A673 (cell line): ENCODE results near the gene CD37. TPM values are rescaled to one million over a fixed set of nuclear protein-coding genes. Genes with fewer than 3 reads are reported as not detected.

Experiments used
- BruUV-seq: library from RNA; stranded (reverse); fragments of 400-500 nt; replicated peaks from 2 replicates; lab custom pipeline; 2021; lab: Mats Ljungman, UMichigan
- CTCF ChIA-PET: fragments of 300-600 bp; sonication (Branson Sonifier 250); formaldehyde crosslinking; loops from one replicate; lab custom pipeline; 2022; ENCODE audit warnings: antibody characterized with exemption; lab: Charles Lee
- POLR2A ChIA-PET: fragments of 300-600 bp; sonication (Branson Sonifier 250); formaldehyde crosslinking; loops from one replicate; lab custom pipeline; 2022; ENCODE audit warnings: antibody characterized with exemption; ENCODE audit not compliant: low non-redundant PET; lab: Charles Lee
- DNase-seq: peaks from one replicate; pipeline ENCODE4 v3.0.0-alpha.2; 2015; ENCODE audit warnings: low spot score
- H3K27ac ChIP-seq: fragments of 200-600 bp; sonication (generic); 2 replicates; pipeline ENCODE4 v1.5.1; 2016; ENCODE audit warnings: mixed run types, low read depth, mild to moderate bottlenecking, mixed read lengths, antibody characterized with exemption, low read length; ENCODE audit not compliant: poor library complexity, severe bottlenecking
- H3K27me3 ChIP-seq: fragments of 200-600 bp; sonication (generic); replicated peaks from 2 replicates; pipeline ENCODE4 v1.6.1; 2017; ENCODE audit warnings: mixed run types, low read depth, mild to moderate bottlenecking, mixed read lengths, antibody characterized with exemption, low read length; ENCODE audit not compliant: insufficient read depth, poor library complexity
- H3K36me3 ChIP-seq: fragments of 200-600 bp; sonication (generic); 2 replicates; pipeline ENCODE4 v1.6.1; 2016; ENCODE audit warnings: mixed run types, mild to moderate bottlenecking, mixed read lengths, antibody characterized with exemption, low read length; ENCODE audit not compliant: insufficient read depth, poor library complexity, severe bottlenecking
- H3K4me1 ChIP-seq: fragments of 200-600 bp; sonication (generic); 2 replicates; pipeline ENCODE4 v1.6.1; 2017; ENCODE audit warnings: mixed run types, mild to moderate bottlenecking, mixed read lengths, antibody characterized with exemption, low read length; ENCODE audit not compliant: insufficient read depth, poor library complexity, severe bottlenecking
- H3K4me3 ChIP-seq: fragments of 200-600 bp; sonication (generic); 2 replicates; pipeline ENCODE4 v1.5.1; 2016; ENCODE audit warnings: low read depth, mixed run types, mild to moderate bottlenecking, mixed read lengths, low read length; ENCODE audit not compliant: poor library complexity, severe bottlenecking
- H3K9me3 ChIP-seq: fragments of 200-600 bp; sonication (generic); 2 replicates; pipeline ENCODE4 v1.6.1; 2016; ENCODE audit warnings: mixed run types, low read depth, mild to moderate bottlenecking, mixed read lengths, antibody characterized with exemption, low read length; ENCODE audit not compliant: poor library complexity, severe bottlenecking
- EZH2 ChIP-seq: fragments of 200-600 bp; sonication (generic); IDR thresholded peaks from 2 replicates; pipeline ENCODE4 v1.6.1; 2017; ENCODE audit warnings: borderline replicate concordance, low read depth, mild to moderate bottlenecking, mixed read lengths, antibody characterized with exemption, low read length; ENCODE audit not compliant: poor library complexity, severe bottlenecking
- intact Hi-C: fragments of 100-400 bp; cut with micrococcal nuclease; formaldehyde crosslinking; loops from one replicate; pipeline ENCODE4 v1.10.0; 2022; ENCODE audit not compliant: unreplicated experiment
- total RNA-seq: library from RNA; stranded (reverse); gene quantifications from 2 replicates; pipeline ENCODE4 v1.2.3, GENCODE V29; 2021
- TF ChIP-seq, protein P1 (sequence below): fragments of 300-800, 200-600 bp; sonication (generic); conservative IDR thresholded peaks from 2 replicates; pipeline ENCODE4 v1.5.1; 2017; ENCODE audit warnings: low read depth, mild to moderate bottlenecking, antibody characterized with exemption, low read length, moderate library complexity, mixed read lengths

Gene CD37
- total RNA-seq, 1 experiment from 2014 or later, result not detected

DNA sequence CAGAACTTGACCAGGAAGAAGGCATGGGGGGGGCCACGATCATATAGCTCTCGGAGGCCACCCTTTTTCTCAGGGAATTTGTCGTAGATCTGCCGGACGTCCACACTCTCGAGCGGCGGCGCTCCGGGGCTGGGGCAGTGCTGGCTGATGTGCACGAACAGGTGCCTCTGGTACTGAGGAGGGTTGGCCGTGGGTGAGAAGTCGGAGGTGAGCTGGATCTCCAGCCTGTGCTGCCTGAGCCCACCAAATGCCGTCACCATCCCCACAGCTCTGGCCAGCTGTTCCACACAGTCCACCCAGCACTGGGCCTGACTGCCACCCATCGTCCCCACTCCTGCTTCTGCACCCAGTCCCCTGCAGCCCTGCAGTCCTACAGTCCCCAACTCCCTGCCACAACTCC is 12.0 kb downstream of the CD37 start:
- intact Hi-C loops, result no loop called here
- ChIA-PET POLR2A (interaction anchor here (0.5 kb wide), 1 partner anchor 11 kb away, joined by 4 read pairs; no protein-coding TSS in a partner anchor), CTCF (no interaction called here)
- BruUV-seq, result no TSS peak
- H3K4me3 ChIP-seq, result no peak overlapping the region
- no peak overlapping the region for H3K27ac ChIP-seq
- no peaks in the 10 kb centered on the region for H3K9me3 ChIP-seq
- no peak for DNase-seq
- peaks cover 87% of the 10 kb centered on the region for H3K36me3 ChIP-seq
- H3K27me3 ChIP-seq, result no peaks in the 10 kb centered on the region
- no peaks in the 10 kb centered on the region for H3K4me1 ChIP-seq
- TF ChIP-seq EZH2, result no peak
- TF ChIP-seq, protein P1, sequence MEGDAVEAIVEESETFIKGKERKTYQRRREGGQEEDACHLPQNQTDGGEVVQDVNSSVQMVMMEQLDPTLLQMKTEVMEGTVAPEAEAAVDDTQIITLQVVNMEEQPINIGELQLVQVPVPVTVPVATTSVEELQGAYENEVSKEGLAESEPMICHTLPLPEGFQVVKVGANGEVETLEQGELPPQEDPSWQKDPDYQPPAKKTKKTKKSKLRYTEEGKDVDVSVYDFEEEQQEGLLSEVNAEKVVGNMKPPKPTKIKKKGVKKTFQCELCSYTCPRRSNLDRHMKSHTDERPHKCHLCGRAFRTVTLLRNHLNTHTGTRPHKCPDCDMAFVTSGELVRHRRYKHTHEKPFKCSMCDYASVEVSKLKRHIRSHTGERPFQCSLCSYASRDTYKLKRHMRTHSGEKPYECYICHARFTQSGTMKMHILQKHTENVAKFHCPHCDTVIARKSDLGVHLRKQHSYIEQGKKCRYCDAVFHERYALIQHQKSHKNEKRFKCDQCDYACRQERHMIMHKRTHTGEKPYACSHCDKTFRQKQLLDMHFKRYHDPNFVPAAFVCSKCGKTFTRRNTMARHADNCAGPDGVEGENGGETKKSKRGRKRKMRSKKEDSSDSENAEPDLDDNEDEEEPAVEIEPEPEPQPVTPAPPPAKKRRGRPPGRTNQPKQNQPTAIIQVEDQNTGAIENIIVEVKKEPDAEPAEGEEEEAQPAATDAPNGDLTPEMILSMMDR, result no peak

DNA sequence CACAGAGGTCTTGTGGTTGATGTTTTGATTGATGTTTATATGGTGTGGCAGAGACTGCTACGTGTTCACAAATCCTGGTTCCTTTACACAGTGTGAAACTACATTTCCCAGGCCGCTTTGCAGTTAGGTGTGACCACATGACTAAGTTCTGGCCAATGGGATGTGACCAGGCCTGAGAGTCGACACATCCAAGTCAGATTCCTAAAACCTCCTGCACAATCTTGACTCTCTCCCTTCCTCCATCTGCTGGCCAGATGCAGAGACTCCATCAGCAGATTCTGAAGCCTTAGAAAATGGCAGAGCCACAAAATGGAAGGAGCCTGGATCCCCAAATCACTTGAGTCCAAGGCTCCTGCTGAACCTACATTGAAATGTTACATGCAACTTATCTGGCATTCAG is 12.6 kb downstream of the CD37 start:
- peaks cover 84% of the 10 kb centered on the region for H3K36me3 ChIP-seq
- intact Hi-C loops, result no loop called here

DNA sequence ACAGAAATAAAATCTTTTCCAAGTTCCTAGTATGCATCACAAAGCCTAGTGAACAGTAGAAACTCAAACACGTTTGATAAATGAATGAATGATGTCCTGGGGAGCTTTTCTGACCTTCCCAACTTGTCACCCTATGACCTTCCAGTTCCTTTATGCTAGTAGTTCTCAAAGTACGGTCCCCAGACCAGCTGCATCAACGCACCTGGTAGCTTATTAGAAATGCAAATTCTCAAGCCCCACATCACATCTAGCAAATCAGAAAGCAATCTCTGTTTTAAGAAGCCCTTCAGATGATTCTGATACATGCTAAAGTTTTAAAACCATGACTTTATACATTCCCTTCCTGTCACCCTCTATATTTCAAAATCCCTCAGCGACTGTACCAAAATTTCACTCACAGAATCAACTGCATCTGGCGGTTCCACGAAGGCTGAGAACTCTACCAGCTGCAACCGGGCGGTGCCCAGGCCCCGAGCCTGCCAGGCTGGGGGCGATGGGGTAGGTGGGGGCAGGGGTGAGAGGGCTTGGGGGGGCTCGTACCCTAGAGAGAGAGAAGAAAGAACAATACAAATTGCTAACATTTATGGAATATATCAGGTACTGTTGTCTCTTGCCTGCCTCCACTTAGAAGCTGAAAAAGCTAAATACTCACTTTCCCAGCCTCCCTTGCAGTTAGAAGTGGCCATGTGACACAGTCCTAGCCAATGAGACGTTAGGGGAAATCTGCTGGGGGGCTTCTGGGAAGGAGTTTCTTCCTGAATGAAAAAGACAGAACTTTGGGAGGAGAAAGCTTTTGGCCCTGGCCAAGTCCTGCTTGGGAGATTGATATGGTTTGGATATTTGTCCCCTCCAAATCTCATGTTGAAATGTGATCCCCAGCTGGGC is 13.3 kb downstream of the CD37 start:
- POLR2A ChIA-PET, result no interaction called here
- H3K36me3 ChIP-seq, result peaks cover 81% of the 10 kb centered on the region

More for the DNA sequence above, 12.6 kb downstream of the CD37 start:
- H3K27ac ChIP-seq, result no peak overlapping the region
- H3K4me1 ChIP-seq, result no peaks in the 10 kb centered on the region
- ChIA-PET CTCF (no interaction called here), POLR2A (interaction anchor here (0.5 kb wide), 1 partner anchor 10 kb away, joined by 4 read pairs; no protein-coding TSS in a partner anchor)
- no peak for TF ChIP-seq EZH2
- TF ChIP-seq, protein P1, result 0 out of 2 replicates have a peak, but pooled peaks have one; percentile 31
- H3K4me3 ChIP-seq, result no peak overlapping the region
- H3K27me3 ChIP-seq, result no peaks in the 10 kb centered on the region
- DNase-seq, result peak; percentile 68
- no peaks in the 10 kb centered on the region for H3K9me3 ChIP-seq
- BruUV-seq, result no TSS peak

More for the DNA sequence above, 13.3 kb downstream of the CD37 start:
- intact Hi-C loops, result no loop called here
- no peak for TF ChIP-seq EZH2
- TF ChIP-seq, protein P1, result no peak
- Histone ChIP-seq H3K9me3 (no peaks in the 10 kb centered on the region), H3K27ac (no peak overlapping the region), H3K4me3 (no peak overlapping the region), H3K4me1 (no peaks in the 10 kb centered on the region), H3K27me3 (no peaks in the 10 kb centered on the region)
- CTCF ChIA-PET, result interaction anchor here (0.6 kb wide), 1 partner anchor 14 kb away, joined by 3 read pairs; no protein-coding TSS in a partner anchor
- DNase-seq, result peak; percentile 34
- no TSS peak for BruUV-seq
